22Rv1 (cell line): ENCODE data around the gene ATL1.
"Not testable (repeated sequence)": the region's sequence is repeated elsewhere in the genome, so short reads cannot be mapped to it uniquely, and the experiment has no call there.

Experiments
- H3K27ac ChIP-seq: fragments of 450-650 bp; 2 replicates; pipeline ENCODE4 v1.5.1; 2017
- ZFX ChIP-seq: fragments of 450-650 bp; IDR thresholded peaks from 2 replicates; pipeline ENCODE4 v1.6.1; 2017; ENCODE audit warnings: antibody characterized with exemption, borderline replicate concordance
- TF ChIP-seq, protein P1 (sequence below): fragments of 450-650 bp; IDR thresholded peaks from 2 replicates; pipeline ENCODE4 v1.5.1; 2017; ENCODE audit warnings: mild to moderate bottlenecking

ATL1 gene

DNA sequence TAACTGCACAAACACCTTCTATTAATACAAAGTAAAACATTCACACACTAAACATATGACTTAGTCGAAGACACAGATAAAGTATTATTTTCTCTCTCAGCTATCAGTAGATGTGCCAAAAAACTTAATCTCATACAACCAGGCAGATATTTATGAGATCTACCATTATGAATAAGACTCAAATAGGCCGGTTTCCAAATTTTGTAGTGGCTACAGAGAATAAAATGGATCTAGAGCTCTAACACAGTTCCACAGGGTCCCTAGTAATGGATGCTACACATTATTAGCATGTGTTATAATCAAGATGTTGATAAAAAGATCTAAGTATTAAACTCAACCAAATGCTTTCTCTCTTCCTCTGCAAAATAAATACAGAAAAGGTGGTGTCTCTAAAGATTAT lies 97.8 kb downstream of the ATL1 start:
- TF ChIP-seq ZFX = no peak
- TF ChIP-seq, protein P1, sequence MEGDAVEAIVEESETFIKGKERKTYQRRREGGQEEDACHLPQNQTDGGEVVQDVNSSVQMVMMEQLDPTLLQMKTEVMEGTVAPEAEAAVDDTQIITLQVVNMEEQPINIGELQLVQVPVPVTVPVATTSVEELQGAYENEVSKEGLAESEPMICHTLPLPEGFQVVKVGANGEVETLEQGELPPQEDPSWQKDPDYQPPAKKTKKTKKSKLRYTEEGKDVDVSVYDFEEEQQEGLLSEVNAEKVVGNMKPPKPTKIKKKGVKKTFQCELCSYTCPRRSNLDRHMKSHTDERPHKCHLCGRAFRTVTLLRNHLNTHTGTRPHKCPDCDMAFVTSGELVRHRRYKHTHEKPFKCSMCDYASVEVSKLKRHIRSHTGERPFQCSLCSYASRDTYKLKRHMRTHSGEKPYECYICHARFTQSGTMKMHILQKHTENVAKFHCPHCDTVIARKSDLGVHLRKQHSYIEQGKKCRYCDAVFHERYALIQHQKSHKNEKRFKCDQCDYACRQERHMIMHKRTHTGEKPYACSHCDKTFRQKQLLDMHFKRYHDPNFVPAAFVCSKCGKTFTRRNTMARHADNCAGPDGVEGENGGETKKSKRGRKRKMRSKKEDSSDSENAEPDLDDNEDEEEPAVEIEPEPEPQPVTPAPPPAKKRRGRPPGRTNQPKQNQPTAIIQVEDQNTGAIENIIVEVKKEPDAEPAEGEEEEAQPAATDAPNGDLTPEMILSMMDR = no peak
- peak overlapping the region; percentile 62 for H3K27ac ChIP-seq

DNA sequence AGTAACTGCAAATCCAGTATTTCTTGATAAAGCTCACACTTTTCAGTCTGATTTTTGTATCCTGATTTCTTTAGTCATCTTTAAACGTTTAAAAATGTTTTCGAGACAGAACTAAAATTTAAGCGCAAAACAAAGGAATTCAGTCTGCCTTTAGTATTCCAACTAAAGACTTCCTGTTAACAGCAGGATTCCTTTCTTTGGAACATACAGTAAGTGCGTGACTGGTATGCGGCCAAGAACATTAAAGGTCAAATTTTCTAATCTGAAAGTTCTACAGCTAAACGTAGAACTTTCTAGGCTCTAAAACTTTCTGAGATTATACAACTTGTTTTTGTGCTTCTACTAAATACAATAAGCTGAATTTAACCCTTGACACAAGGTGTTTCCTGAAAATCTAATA lies 98.3 kb downstream of the ATL1 start:
- H3K27ac ChIP-seq = peak overlapping the region; percentile 62
- TF ChIP-seq ZFX = no peak

DNA sequence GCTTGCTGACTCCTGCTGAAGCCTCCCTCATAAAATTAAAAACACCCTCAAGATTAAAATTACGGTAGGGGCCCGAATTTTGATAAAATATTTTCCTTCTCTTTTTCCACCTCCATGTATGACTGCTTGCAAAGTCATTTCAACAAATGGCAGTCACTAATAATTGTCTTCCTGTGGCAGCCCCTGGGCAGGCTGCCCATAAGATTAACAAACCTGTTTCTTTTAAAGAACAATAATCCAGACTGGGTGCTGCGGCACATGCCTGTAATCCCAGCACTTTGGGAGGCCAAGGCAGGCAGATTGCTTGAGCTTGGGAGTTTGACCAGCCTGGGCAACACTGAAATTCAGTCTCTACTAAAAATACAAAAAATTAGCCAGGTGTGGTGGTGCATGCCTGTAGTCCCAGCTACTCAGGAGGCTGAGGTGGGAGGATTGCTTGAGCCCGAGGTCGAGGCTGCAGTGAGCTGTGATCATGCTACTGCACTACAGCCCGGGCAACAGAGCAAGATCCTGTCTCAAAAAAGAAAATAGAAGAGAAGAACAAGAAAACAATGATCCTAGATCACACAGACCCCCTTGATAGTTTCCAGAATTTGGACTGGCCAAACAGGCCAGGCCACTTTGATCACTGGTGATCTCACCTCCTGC lies 99.5 kb downstream of the ATL1 start:
- no peak for TF ChIP-seq ZFX
- TF ChIP-seq, protein P1 = no peak
- H3K27ac ChIP-seq = peak overlapping the region; percentile 62

DNA sequence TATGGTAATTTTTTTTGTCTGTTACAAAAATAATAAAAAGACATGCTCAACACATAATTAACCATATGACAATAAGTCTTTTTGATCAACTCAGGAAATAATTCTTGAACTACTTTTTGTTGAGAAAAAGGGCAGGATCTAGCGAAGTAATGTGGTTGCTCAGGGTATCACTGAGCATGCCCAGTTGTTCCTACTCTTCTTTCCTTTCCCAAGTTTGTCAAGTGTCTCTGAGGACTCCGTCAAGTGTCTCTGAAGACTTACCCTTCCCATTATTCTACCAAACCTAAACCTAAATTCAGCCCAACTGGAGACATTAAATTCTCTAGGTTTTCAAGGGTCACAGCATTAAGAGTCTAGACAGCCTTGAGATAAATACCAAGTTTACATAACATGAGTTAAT lies 104.6 kb downstream of the ATL1 start:
- H3K27ac ChIP-seq = not testable (repeated sequence)

DNA sequence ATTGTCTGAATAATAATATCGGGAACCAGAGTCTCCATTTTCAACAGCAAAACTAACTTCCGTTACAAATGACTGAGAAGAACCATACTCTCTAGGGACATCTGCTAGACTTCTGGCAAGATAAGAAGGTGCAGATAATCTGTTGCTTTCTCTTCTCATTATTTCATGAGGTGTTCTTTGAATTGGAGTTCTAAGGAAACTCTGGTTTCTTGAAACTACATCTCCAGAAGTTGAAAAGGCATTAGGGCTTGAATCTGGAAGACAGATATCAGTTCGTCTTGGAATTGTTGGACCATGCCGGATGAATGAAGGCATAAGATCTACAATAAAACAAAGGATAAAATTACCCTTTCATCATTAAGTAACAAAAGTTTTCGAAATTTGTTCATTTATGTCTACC lies 105.4 kb downstream of the ATL1 start:
- H3K27ac ChIP-seq = not testable (repeated sequence)

DNA sequence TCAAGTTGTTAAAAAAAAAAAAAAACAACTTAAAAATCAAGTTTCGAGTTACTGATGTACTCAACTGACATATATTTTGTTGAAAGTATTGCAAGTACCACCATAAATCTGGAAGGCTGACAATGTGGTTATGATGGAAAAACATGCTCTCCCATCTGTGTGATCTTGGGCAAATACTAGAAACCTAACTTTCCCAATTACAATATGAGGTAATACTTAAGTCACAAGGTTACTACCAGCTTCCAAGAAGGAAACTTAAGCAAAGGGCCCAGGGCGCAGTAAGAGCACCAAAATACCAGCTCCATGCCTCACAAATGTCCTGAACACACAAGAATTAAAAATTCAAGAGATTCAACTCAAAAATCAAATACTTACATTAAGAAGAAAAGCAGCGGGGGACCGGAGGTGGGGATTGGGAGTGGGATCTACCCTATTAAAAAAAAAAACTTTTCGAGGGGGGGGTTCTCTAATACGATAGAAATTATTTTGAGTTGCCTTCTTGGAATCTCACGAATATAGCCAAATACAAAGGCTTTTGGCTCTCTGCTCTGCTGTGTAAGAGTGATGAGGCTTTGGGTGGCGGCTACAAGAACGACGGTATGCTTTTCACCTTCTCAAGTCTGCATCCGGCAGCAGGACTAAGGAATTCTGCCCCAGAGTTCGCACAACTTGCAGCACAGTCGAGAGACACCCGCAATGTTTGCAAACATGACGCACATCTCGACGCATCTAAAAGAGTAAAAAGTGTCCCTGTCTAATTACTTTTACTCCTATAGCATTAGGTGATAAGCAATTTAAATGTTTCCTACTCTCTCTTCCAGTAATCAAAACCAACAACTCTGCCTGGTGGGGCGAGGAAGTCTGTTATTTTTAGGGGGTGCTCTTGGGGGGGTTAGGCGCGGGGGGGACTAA lies 107.1 kb downstream of the ATL1 start:
- H3K27ac ChIP-seq = peak overlapping the region; percentile 92
- TF ChIP-seq, protein P1 = no peak
- no peak for TF ChIP-seq ZFX

DNA sequence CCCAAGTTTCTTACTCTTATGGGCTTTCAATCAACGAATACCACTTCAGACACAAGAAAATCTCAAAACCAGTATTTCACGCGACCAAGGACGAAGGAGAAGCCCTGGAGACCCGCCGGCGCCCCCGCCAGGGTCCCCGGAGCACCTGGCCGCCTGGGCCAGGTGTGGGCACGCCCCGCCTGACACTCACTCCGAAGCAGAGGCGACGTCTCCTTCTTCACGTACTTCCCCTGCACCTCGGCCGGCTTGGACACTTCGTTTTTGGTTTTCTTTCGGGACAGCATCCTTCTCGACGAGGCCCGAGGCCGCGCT lies 107.7 kb downstream of the ATL1 start:
- H3K27ac ChIP-seq = peak overlapping the region; percentile 92
- no peak for TF ChIP-seq ZFX
- TF ChIP-seq, protein P1 = 0 out of 2 replicates have a peak, but pooled peaks have one; percentile 8

DNA sequence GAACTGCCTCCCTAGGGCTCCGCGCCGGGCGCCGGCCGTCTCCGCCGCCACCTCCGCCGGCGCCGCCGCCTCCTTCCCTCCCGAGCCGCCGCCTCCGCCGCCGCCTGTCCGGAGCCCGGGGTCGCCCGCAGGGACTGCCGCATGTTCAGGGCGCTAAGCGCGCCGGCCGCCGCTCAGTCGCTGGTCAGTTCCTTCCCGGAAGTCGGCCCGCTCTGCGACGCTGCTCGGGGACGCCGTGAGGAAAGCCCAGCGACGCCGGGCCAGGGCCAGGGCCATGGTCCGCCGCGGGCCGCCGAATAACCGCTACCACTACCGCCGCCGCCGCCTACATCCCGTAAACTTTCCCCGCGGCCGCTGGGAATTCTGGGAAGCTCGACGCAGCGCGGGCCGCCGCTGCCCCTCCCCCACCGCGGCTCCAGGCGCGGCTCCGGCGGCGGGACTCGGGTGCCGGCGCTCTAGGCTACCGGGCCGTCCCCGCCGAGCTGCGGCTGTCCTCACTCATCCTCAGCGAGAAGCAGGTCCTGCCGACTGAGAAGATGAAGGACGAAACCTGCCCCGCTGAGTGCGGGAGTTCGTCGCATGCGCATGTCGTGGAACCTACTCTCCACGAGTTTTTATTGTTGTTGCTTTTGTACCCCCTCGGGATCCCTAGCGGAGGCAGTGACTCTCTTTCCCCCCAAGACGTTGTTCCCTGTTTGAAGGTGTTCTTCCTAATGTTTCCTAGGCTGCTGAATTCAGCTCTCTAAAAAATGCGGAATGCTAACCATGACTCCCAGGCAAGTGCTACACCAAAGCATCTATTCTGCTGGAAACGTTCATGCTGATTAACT lies 108.3 kb downstream of the ATL1 start, which contains the start of gene SAV1:
Gene SAV1 (minus strand): TSS at position 311 of the 830 bp plus-strand sequence. CDS start 339 bp downstream, outside the sequence.
- TF ChIP-seq, protein P1 = 0 out of 2 replicates have a peak, but pooled peaks have one; percentile 2
- no peak for TF ChIP-seq ZFX
- H3K27ac ChIP-seq = peak within 1 kb of the TSS; percentile 92
